GM12801 (cell line): ENCODE measurements around the gene STARD10.

Experiments
- CTCF ChIP-seq: IDR thresholded peaks from one replicate; pipeline ENCODE4 v1.5.1; 2011; ENCODE audit warnings: control low read depth; ENCODE audit not compliant: insufficient read length; ENCODE audit errors: extremely low read depth

Gene STARD10

GRCh38 chr11:72817966-72818365 is 24.1 kb upstream of the STARD10 start:
- no peak for TF ChIP-seq CTCF

- no peak for TF ChIP-seq CTCF
These were observed 22.6 kb upstream of the STARD10 start for GRCh38 chr11:72816404-72816990.

- no peak for TF ChIP-seq CTCF
These were observed 21.3 kb upstream of the STARD10 start for GRCh38 chr11:72815110-72815618.

GRCh38 chr11:72814286-72815109 is 20.7 kb upstream of the STARD10 start, which contains the start of gene ATG16L2:
TSS of gene ATG16L2 (plus strand) at chr11:72814411. CDS start at chr11:72814446, 35 bp downstream.
- no peak for TF ChIP-seq CTCF

- TF ChIP-seq CTCF: no peak
These were observed 20.0 kb upstream of the STARD10 start for GRCh38 chr11:72813740-72814285.

GRCh38 chr11:72812967-72813739 is 19.3 kb upstream of the STARD10 start:
- TF ChIP-seq CTCF: no peak

- no peak for TF ChIP-seq CTCF
These were observed 18.7 kb upstream of the STARD10 start for GRCh38 chr11:72812604-72812966.
